ES-I3 (cell line): ENCODE data around the gene FAAP100.

Experiments
- H3K36me3 ChIP-seq: 2 replicates; pipeline ENCODE4 v1.6.1; 2013; ENCODE audit warnings: mild to moderate bottlenecking, low read length, control low read depth, moderate library complexity; ENCODE audit not compliant: insufficient read depth
- H3K4me1 ChIP-seq: 2 replicates; pipeline ENCODE4 v1.6.1; 2013; ENCODE audit warnings: mild to moderate bottlenecking, control low read depth, low read length; ENCODE audit not compliant: insufficient read depth
- H3K9ac ChIP-seq: 2 replicates; pipeline ENCODE4 v1.6.1; 2013; ENCODE audit warnings: low read depth, mild to moderate bottlenecking, low read length, moderate library complexity
- H3K9me3 ChIP-seq: 2 replicates; pipeline ENCODE4 v1.6.1; 2013; ENCODE audit warnings: mild to moderate bottlenecking, low read length, moderate library complexity; ENCODE audit not compliant: control insufficient read depth, insufficient read depth

FAAP100 gene

DNA sequence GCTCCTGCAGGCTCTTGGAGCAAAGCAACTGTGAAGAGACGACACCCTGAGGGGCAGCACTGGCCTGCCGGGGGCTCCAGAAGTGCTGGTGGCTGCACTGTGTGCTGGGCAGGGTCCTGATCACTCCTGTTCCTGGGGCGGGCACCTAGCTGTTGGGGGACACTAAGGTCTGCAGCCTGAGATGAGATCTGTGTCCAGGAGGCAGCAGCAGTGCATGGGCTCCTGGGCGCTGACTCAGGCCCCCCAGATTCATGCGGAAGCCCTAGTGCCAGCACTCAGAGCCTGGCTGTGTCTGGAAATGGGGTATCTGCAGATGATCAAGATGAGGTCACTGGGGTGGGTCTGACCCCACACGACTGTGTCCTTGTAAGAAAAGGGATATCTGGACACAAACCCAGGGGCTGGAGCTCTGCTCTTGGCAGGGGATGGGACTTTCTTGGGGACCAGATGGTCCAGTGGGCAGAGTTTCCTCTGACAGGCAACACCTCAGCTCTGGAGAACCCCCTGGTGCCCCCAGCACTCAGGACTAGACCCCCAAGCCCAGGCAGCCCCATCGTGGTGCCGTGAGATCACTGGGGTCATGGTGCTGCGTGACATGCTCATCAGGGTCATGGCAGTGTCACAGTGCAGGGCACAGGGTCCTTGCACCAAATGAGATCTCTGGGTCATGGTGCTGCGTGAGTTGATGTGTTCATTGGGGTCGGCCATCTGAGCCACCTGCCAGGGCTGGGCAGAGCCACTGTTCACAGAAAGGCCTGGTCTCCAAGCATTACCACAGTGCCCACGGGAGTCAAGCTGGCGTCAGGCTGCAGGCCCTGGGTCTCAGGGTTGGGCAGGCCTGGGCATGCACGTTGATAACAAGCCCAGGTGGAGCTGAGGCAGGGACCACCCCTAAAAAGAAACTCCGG, 9.5 kb downstream of the FAAP100 start:
- H3K4me1 ChIP-seq = no peaks in the 10 kb centered on the region; the same call in 1 of the 2 replicates
- peaks cover 6% of the 10 kb centered on the region for H3K36me3 ChIP-seq
- no peaks in the 10 kb centered on the region for H3K9me3 ChIP-seq
- H3K9ac ChIP-seq = no peak overlapping the region

DNA sequence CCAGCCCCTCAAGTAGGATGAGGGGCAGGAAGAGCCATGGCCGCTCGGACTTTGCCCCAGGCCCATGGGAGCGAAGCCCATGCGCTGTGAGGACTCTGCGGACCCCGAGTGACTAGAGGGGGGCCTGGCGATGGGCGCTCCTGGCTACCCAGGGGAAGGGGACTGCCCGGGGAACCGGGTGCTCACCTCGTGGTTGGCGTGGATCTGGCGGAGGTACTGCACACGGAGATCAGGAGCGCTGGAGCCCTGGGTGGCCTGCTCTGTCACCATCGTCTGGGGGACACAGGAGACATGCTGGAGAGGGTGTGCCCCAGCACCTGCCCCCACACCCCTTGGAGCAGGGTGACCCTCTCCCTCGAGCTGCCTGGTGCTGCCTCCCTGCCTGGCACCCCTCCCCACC, 11.0 kb downstream of the FAAP100 start:
- H3K9me3 ChIP-seq = no peaks in the 10 kb centered on the region
- H3K36me3 ChIP-seq = peaks cover 6% of the 10 kb centered on the region

DNA sequence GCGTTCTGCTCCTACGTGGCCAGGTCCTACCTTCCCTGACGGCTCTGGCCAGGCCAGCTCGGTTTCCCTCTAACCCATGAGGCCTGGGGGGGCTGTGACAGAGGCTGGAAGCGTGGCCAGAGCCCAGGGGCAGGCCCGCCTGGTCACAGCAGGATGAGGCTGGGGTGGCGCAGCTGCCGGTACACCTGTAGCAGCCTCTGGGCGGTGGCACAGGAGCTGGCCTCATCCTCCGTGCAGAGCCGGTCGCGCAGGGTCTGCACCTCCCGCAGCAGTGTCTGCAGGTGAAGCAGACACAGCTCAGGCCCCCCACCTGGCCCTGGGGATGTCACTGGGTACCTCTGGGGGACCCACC, 11.5 kb downstream of the FAAP100 start:
- Histone ChIP-seq H3K4me1 (no peaks in the 10 kb centered on the region; the same call in 1 of the 2 replicates), H3K36me3 (peaks cover 6% of the 10 kb centered on the region), H3K9me3 (no peaks in the 10 kb centered on the region), H3K9ac (no peak overlapping the region)

More for the DNA sequence above, 11.0 kb downstream of the FAAP100 start:
- Histone ChIP-seq H3K9ac (no peak overlapping the region), H3K4me1 (no peaks in the 10 kb centered on the region; the same call in 1 of the 2 replicates)

DNA sequence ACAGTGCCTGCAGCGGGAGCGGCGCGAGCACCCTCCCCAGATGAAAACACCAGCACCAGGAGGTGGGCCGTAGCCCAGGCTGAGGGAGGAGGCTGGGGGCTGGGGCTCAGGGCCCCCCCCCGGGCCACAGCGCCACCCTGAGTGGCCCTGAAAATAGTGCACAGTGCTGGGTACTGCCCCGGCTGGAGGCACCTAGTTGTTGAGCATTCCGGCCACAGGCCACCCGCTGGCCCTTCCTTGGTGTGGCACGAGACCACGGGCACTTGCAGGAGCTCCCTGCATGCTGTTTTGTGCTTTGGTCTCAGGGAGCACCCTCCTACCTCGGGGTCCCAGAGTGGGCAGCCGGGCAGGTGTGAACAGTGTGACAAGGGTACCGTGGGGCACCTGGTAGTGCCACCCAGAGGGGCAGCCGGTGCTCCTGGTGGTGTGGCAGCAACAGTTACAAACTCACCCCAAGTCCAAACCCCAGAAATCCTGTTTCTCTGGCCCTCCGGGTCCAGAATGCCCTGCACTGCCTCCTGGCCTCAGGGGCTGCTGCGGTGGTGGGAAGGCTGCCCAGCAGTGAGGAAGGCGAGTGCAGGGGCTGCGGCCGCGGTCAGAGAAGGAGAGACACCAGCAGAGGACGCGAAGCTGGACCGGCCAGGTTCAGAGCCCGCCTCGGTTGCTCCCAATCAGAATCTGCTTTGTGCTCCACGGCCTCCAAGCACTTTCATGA, 12.0 kb downstream of the FAAP100 start:
- Histone ChIP-seq H3K9ac (no peak overlapping the region), H3K4me1 (no peaks in the 10 kb centered on the region; the same call in 1 of the 2 replicates), H3K36me3 (peaks cover 6% of the 10 kb centered on the region), H3K9me3 (no peaks in the 10 kb centered on the region)

DNA sequence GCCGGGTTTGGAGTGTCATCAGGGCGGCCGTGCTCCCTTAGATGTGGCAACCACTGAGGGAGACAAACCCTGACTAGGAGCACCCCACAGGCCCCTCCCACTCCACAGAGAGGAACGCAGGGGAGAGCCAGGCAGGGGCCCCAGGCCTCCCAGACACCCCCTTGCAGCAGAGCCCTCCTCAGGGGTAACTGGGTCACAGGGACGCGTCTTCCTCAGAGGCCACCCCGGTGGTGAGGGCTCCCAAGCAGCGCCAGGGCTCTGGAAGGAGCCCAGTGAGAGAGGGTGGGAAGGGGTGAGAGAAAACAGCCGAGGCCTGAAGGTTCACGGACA, 12.6 kb downstream of the FAAP100 start:
- Histone ChIP-seq H3K9me3 (no peaks in the 10 kb centered on the region), H3K9ac (no peak overlapping the region), H3K36me3 (peaks cover 6% of the 10 kb centered on the region), H3K4me1 (no peaks in the 10 kb centered on the region; the same call in 1 of the 2 replicates)

DNA sequence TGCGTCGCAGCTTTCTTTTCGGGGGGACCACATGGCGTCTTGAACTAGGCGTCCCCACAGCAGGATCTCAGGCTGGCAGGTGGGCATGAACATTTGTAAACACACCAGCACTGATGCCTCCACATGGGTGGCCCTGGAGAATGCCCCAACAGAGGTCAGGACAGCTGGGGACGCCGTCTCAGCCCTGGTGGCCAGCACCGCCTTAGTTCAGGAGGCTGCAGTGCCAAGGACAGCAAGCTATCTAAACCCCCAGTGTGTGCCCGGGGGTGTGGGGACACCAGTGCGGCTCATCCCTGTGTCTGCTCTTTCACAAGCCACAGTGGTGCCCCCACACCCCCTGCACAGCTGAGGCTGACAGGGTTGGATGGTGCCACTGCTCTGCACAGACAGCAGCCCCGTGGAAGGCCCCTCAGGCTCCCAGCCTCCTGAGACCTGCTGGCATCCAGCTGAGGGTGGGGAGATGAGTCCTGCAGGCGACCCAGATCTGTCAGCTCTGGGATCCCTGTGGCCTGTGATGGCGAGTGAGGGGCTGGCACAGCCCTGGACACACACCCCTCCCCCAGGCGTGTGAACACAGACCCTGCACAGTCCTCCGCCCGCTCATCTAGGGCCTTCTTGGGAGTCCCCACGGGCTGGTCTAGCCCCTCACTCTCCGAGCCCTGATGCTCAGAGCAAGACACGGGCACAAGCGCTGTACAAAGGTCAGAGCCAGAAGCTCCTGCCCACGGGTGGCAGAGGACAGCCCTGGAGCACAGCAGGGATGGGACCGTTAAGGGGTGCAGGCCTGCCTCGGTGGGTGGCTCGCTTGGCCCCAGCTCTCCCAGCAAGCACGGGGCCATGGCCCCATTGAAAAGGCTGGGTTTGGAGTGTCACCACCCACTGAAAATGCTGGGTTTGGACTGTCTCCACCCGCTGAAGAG, 13.2 kb downstream of the FAAP100 start:
- Histone ChIP-seq H3K36me3 (peaks cover 6% of the 10 kb centered on the region), H3K9ac (no peak overlapping the region), H3K9me3 (no peaks in the 10 kb centered on the region), H3K4me1 (no peaks in the 10 kb centered on the region; the same call in 1 of the 2 replicates)

DNA sequence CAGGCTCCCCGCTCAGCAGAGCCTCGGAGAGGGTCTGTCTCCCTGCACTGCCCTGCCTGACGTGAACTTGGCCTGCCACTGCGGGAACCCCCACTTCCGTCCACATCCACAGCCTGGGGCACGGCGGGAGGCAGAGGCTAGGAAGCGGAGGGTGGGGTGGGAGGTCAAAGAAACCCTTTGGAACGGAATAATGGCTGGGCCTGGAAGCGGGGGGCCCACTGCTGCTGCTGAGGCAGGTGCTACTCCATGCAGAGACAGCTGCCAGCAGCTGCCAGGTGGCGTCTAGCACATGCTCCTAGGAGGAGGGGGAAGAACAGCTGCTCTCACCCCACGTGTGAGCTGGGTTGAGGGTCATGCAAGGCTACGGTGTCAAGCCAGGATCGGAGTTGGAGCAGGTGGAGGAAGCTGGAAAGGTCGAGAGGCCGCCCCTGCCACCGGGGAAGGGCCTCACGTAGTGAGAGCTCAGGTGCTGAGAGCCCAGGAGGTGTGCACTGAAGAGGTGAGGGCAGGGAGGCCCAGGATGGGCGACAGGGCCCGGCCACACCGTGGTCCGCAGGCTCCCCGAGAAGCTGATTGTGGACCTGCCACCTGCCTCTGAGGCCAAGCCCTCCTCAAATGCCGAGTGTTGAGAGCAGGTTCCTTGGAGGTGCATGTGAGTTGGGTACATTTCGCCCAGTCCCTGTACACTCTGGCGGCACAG, 14.1 kb downstream of the FAAP100 start:
- H3K4me1 ChIP-seq = no peaks in the 10 kb centered on the region; the same call in 1 of the 2 replicates
- peaks cover under 1% of the 10 kb centered on the region for H3K36me3 ChIP-seq
- no peaks in the 10 kb centered on the region for H3K9me3 ChIP-seq
- no peak overlapping the region for H3K9ac ChIP-seq

DNA sequence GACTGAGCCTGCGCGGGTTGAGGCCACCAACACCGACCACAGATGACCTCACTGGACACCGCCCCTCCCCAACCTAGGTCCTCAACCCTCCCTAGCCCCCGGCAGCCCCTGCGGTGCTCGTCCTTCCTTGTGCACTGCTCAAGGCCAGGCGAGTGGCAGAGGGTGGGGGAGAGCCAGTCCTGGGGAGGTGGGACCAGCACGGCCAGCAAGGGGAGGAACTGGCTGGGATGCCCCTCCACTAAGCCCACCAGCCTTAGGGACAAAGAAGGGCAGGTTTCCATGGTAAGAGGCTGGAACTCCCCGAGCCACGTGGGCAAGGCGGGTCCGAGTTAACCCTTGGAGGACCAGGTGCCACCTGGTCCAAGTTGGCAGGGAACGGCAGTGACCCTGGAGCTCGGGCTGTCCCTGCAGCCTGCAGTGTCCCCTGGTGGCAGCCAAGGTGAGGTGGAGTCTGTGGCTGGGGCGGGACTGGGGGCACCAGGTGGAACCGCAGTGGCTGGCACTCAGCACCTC, 14.8 kb downstream of the FAAP100 start:
- no peaks in the 10 kb centered on the region for H3K9me3 ChIP-seq
- H3K4me1 ChIP-seq = no peaks in the 10 kb centered on the region; the same call in 1 of the 2 replicates
- no peaks in the 10 kb centered on the region; the same call in 1 of the 2 replicates for H3K36me3 ChIP-seq
- H3K9ac ChIP-seq = peak overlapping the region; percentile 23; the same call in 1 of the 2 replicates

DNA sequence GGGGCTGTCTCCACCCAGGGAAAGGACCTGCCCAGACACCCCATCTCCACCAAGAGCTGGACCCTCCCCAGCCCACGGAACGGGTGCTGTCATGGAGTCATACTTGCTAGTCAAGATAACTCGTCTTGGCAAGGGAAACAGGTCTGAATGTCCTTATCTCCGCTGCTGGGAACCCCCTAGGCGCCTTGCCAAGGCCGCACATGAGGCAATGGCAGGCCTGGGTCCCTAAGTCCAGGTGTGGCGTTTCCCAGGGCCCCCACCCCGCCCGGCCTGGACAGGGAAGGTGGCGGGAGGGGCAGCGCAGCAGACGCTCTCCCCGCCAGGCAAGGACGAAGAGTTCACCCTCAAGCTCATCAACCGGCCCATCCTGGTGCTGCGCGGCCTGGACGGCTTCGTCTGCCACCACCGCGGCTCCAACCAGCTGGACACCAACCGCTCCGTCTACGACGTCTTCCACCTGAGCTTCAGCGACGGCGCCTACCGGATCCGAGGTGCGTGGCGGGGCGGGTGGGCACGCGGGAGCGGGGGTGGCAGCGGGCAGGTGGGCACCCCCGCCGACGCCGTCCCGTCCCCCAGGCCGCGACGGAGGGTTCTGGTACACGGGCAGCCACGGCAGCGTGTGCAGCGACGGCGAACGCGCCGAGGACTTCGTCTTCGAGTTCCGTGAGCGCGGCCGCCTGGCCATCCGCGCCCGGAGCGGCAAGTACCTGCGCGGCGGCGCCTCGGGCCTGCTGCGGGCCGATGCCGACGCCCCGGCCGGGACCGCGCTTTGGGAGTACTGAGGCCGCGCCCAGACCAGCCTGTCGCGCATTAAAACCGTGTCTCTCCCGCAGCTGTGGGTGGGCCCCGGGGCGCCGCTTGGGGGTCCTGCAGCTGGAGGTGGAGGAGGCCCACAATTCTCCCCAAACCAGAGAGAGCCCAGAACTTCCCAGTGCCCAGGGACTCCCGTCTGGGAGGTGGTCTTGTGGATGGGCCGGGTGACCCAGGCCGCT, 15.6 kb downstream of the FAAP100 start:
- Histone ChIP-seq H3K9me3 (no peaks in the 10 kb centered on the region), H3K36me3 (no peaks in the 10 kb centered on the region; the same call in 1 of the 2 replicates), H3K9ac (peak overlapping the region; percentile 23; the same call in 1 of the 2 replicates), H3K4me1 (no peaks in the 10 kb centered on the region; the same call in 1 of the 2 replicates)

DNA sequence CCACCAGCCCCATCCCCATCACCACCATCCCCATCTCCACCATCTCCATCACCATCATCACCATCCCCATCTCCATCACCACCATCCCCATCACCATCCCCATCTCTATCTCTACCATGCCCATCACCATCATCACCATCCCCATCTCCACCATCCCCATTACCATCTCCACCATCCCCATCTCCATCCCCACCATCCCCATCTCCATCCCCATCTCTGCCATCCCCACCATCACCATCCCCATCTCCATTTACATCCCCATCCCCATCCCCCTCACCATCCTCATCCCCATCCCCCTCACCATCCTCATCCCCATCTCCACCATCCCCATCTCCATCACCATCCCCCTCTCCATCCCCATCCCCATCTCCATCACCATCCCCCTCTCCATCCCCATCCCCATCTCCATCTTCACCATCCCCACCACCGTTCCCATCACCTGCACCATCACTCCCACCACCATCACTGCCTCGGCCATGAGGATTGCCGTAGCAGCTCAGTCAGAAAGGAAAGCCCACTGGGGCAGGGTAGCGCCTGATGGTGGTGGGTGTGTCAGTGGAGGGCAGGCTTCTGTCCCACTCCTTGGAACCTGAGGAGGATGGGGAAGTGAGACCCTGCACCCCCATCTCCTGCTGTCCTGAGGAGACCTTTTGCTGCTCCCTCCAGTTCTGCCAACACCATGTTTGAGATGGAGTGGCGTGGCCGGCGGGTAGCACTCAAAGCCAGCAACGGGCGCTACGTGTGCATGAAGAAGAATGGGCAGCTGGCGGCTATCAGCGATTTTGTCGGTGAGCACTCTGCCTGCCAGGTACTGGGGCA, 16.5 kb downstream of the FAAP100 start:
- H3K9ac ChIP-seq = no peak overlapping the region

DNA sequence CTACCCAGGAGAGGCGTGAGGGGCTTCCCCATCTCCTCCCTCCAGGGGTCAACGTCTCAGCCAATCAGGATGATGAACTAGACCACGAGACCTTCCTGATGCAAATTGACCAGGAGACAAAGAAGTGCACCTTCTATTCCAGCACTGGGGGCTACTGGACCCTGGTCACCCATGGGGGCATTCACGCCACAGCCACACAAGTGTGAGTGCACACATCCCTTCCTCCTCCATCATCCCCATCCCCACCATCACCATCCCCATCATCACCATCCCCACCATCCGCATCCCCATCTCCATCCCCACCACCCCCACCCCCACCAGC, 17.2 kb downstream of the FAAP100 start:
- no peaks in the 10 kb centered on the region; the same call in 1 of the 2 replicates for H3K36me3 ChIP-seq
- no peaks in the 10 kb centered on the region; the same call in 1 of the 2 replicates for H3K4me1 ChIP-seq
- H3K9me3 ChIP-seq = no peaks in the 10 kb centered on the region
- no peak overlapping the region for H3K9ac ChIP-seq

More for the DNA sequence above, 16.5 kb downstream of the FAAP100 start:
- Histone ChIP-seq H3K36me3 (no peaks in the 10 kb centered on the region; the same call in 1 of the 2 replicates), H3K9me3 (no peaks in the 10 kb centered on the region), H3K4me1 (no peaks in the 10 kb centered on the region; the same call in 1 of the 2 replicates)
